Upper lobe of left lung (tissue), 6 donors: Measurements from ENCODE around the gene THRA. TPM values are rescaled to one million over a fixed set of nuclear protein-coding genes. Genes with fewer than 3 reads are reported as not detected.

Source experiments
- ATAC-seq, 2 donors: fragments of 200-7000 bp; cut with Tn5 transposase; one replicate each; pipeline ENCODE4 v1.9.1; 2022; ENCODE audit warnings: mild to moderate bottlenecking in 2 of 2, moderate library complexity in 2 of 2; ENCODE audit not compliant: low FRiP score in 2 of 2
- DNase-seq, 2 donors: peaks; one replicate each; pipeline ENCODE4 v3.0.0-alpha.2; 2019 to 2020
- H3K27ac ChIP-seq, 4 donors: fragments of 200-600 bp; sonication (generic); one replicate each; pipeline ENCODE4 v1.5.1; 2016 to 2019
- H3K27me3 ChIP-seq, 4 donors: fragments of 200-600 bp; sonication (generic); one replicate each; pipeline ENCODE4 v1.5.1; 2017 to 2019
- H3K36me3 ChIP-seq, 4 donors: fragments of 200-600 bp; sonication (generic); one replicate each; pipeline ENCODE4 v1.5.1; 2016 to 2019
- H3K4me1 ChIP-seq, 4 donors: fragments of 200-600 bp; sonication (generic); one replicate each; pipeline ENCODE4 v1.5.1; 2018 to 2019
- H3K4me3 ChIP-seq, 4 donors: fragments of 200-600 bp; sonication (generic); one replicate each; pipeline ENCODE4 v1.5.1; 2017 to 2019; ENCODE audit warnings: mild to moderate bottlenecking in 2 of 4, moderate library complexity in 1 of 4
- H3K9me3 ChIP-seq, 4 donors: fragments of 200-600 bp; sonication (generic); one replicate each; pipeline ENCODE4 v1.5.1; 2018 to 2019
- CTCF ChIP-seq, 6 experiments: fragments of 450-650 bp in 4 of 6; fragments of 200-600 bp in 2 of 6; sonication (generic) in 2 of 6; IDR thresholded peaks; one replicate each; pipeline ENCODE4 v1.5.1; 2016 to 2019; ENCODE audit warnings: antibody characterized with exemption in 6 of 6
- EP300 ChIP-seq, 4 donors: sonication (generic); formaldehyde crosslinking; IDR thresholded peaks; one replicate each; pipeline ENCODE4 v1.5.1; 2017; ENCODE audit warnings: antibody characterized with exemption in 4 of 4, control low read depth in 2 of 4
- POLR2A ChIP-seq, 4 donors: fragments of 450-650 bp; IDR thresholded peaks; one replicate each; pipeline ENCODE4 v1.5.1; 2016 to 2017; ENCODE audit warnings: antibody characterized with exemption in 4 of 4, mild to moderate bottlenecking in 2 of 4
- POLR2AphosphoS5 ChIP-seq, 2 donors: sonication (generic); formaldehyde crosslinking; IDR thresholded peaks; one replicate each; pipeline ENCODE4 v1.5.1; 2017; ENCODE audit warnings: antibody characterized with exemption in 2 of 2
- WGBS, 2 donors: methylation state at CpG; one replicate each; pipeline ENCODE4 v1.1.5; 2017 to 2018; 5-methylcytosine and 5-hydroxymethylcytosine counted together
- total RNA-seq, 6 donors: library from RNA; depleted of rRNA in 4 of 6; stranded (reverse); fragments of >200 nt in 4 of 6; gene quantifications; one replicate each; pipeline versions ENCODE4 v1.1.0 to v1.2.1, GENCODE V29; 2016 to 2021
- donor health status: DM: no; HTN: no; CAD: no; lungs with moderate emphysema.
- donor health status: DM: no; HTN: yes; CAD: no; lungs with severe emphysema.

The THRA gene
- total RNA-seq, 6 donors from 2014 or later: 31.0 to 55.3 (median 49.9) TPM

GRCh38 chr17:40076591-40076990, 13.8 kb downstream of the THRA start:
- Histone ChIP-seq H3K36me3 (peaks cover 0 to 33% (median 13%) of the 10 kb centered on the region in 4 donors), H3K4me3 (no peak overlapping the region), H3K4me1 (peaks cover 50 to 58% (median 56%) of the 10 kb centered on the region in 4 donors), H3K27ac (peak overlapping the region; percentile 79 to 92 (median 88)), H3K27me3 (no peaks in the 10 kb centered on the region), H3K9me3 (no peaks in the 10 kb centered on the region)
- no peak for TF ChIP-seq CTCF (IDR thresholded peaks at IDR 0.05)
- TF ChIP-seq POLR2AphosphoS5 (IDR thresholded peaks at IDR 0.05): no peak
- no peak for TF ChIP-seq POLR2A (IDR thresholded peaks at IDR 0.05)
- TF ChIP-seq EP300 (IDR thresholded peaks at IDR 0.05): no peak
- no peak for ATAC-seq
- DNase-seq: no peak
- WGBS, 2 donors: 83 to 86% methylated on average over 7 of the region's 7 CpGs

- peak overlapping the region in 1 of 4 donors; percentile 2 for H3K27ac ChIP-seq
Measured at GRCh38 chr17:40079545-40079944, 16.8 kb downstream of the THRA start.

GRCh38 chr17:40084477-40084876, 21.7 kb downstream of the THRA start:
- no peak for ATAC-seq
- no peaks in the 10 kb centered on the region for H3K4me1 ChIP-seq
- H3K36me3 ChIP-seq: peaks cover 38 to 69% (median 61%) of the 10 kb centered on the region in 4 donors
- no peak overlapping the region for H3K27ac ChIP-seq
- TF ChIP-seq POLR2AphosphoS5 (IDR thresholded peaks at IDR 0.05) (no peak), CTCF (IDR thresholded peaks at IDR 0.05) (no peak), EP300 (IDR thresholded peaks at IDR 0.05) (no peak), POLR2A (IDR thresholded peaks at IDR 0.05) (no peak)
- DNase-seq: no peak
- H3K27me3 ChIP-seq: no peaks in the 10 kb centered on the region
- H3K9me3 ChIP-seq: no peaks in the 10 kb centered on the region
- WGBS, 2 donors: 93 to 94% methylated on average over 14 of the region's 14 CpGs
- H3K4me3 ChIP-seq: no peak overlapping the region

More at GRCh38 chr17:40079545-40079944, 16.8 kb downstream of the THRA start:
- Histone ChIP-seq H3K27me3 (no peaks in the 10 kb centered on the region), H3K4me3 (no peak overlapping the region), H3K36me3 (peaks cover 6 to 44% (median 24%) of the 10 kb centered on the region in 4 donors), H3K4me1 (peaks cover 20 to 28% (median 26%) of the 10 kb centered on the region in 4 donors), H3K9me3 (no peaks in the 10 kb centered on the region)
- ATAC-seq: no peak
- WGBS, 2 donors: 89 to 95% methylated on average over 3 of the region's 3 CpGs
- DNase-seq: no peak
- TF ChIP-seq POLR2A (IDR thresholded peaks at IDR 0.05) (no peak), EP300 (IDR thresholded peaks at IDR 0.05) (no peak)

- DNase-seq (no peak), ATAC-seq (peak in 1 of 2 donors; percentile 69)
- peaks cover 0 to 8% (median 2%) of the 10 kb centered on the region in 4 donors for H3K4me1 ChIP-seq
- 58 to 87% methylated on average over 7 to 17 of the region's 17 CpGs for WGBS, 2 donors
- H3K4me3 ChIP-seq: no peak overlapping the region
- peaks cover 41 to 82% (median 65%) of the 10 kb centered on the region in 4 donors for H3K36me3 ChIP-seq
- no peaks in the 10 kb centered on the region for H3K9me3 ChIP-seq
- TF ChIP-seq POLR2AphosphoS5 (IDR thresholded peaks at IDR 0.05) (no peak), EP300 (IDR thresholded peaks at IDR 0.05) (no peak), CTCF (IDR thresholded peaks at IDR 0.05) (peak; percentile 73 to 90 (median 82))
- peak overlapping the region in 3 of 4 donors; percentile 2 to 43 (median 10) for H3K27ac ChIP-seq
- no peaks in the 10 kb centered on the region for H3K27me3 ChIP-seq
Measured at GRCh38 chr17:40086150-40087044, 23.6 kb downstream of the THRA start.

GRCh38 chr17:40087049-40087794, 24.5 kb downstream of the THRA start:
- Histone ChIP-seq H3K27me3 (no peaks in the 10 kb centered on the region), H3K27ac (no peak overlapping the region), H3K36me3 (peaks cover 41 to 89% (median 69%) of the 10 kb centered on the region in 4 donors), H3K4me1 (peaks cover 0 to 16% (median 9%) of the 10 kb centered on the region in 4 donors), H3K9me3 (no peaks in the 10 kb centered on the region), H3K4me3 (no peak overlapping the region)
- 84 to 92% methylated on average over 4 to 6 of the region's 6 CpGs for WGBS, 2 donors
- no peak for ATAC-seq
- no peak for DNase-seq
- no peak for TF ChIP-seq POLR2AphosphoS5 (IDR thresholded peaks at IDR 0.05)
- no peak for TF ChIP-seq EP300 (IDR thresholded peaks at IDR 0.05)
- TF ChIP-seq POLR2A (IDR thresholded peaks at IDR 0.05): no peak
- no peak for TF ChIP-seq CTCF (IDR thresholded peaks at IDR 0.05)
